Brain microvascular endothelial cell (primary cell): ENCODE results near the gene TMEM63A.

Source experiments
- DNase-seq: peaks from one replicate; pipeline ENCODE4 v3.0.0-alpha.2; 2020
- H3K27ac ChIP-seq: fragments of 250-450 bp; sonication (Bioruptor Pico); 2 replicates; pipeline ENCODE4 v1.5.1; 2020; ENCODE audit warnings: mild to moderate bottlenecking, moderate library complexity
- H3K27me3 ChIP-seq: fragments of 250-450 bp; sonication (Bioruptor Pico); replicated peaks from 2 replicates; pipeline ENCODE4 v1.5.1; 2020; ENCODE audit warnings: mild to moderate bottlenecking
- H3K36me3 ChIP-seq: fragments of 250-450 bp; sonication (Bioruptor Pico); replicated peaks from 2 replicates; pipeline ENCODE4 v1.5.1; 2020; ENCODE audit warnings: mild to moderate bottlenecking
- H3K4me3 ChIP-seq: 2 replicates; pipeline ENCODE4 v1.5.1; 2011; ENCODE audit warnings: low read depth, mild to moderate bottlenecking, control low read depth, low read length, moderate library complexity
- CTCF ChIP-seq: IDR thresholded peaks from 2 replicates; pipeline ENCODE4 v1.5.1; 2011; ENCODE audit warnings: low read depth, mild to moderate bottlenecking, moderate library complexity, low read length, control low read depth, inconsistent platforms; ENCODE audit errors: missing control alignments
- in situ Hi-C: cut with HindIII; loops from 2 replicates; pipeline ENCODE4 v1.10.0; 2017; ENCODE audit warnings: low sequenced_read_pairs, low pct_ligation_motif_present

The TMEM63A gene

GRCh38 chr1:225823811-225824261 lies 58.3 kb downstream of the TMEM63A start:
- no peak for TF ChIP-seq CTCF
- no peaks in the 10 kb centered on the region for H3K27me3 ChIP-seq
- in situ Hi-C loops = loop anchor here (25.0 kb wide), 1 partner anchor 163 kb away; the partner anchor contains the start of gene SDE2
- no peaks in the 10 kb centered on the region for H3K36me3 ChIP-seq
- DNase-seq = no peak
- no peak overlapping the region for H3K27ac ChIP-seq
- H3K4me3 ChIP-seq = no peak overlapping the region

GRCh38 chr1:225822655-225823403 lies 59.4 kb downstream of the TMEM63A start:
- no peaks in the 10 kb centered on the region for H3K36me3 ChIP-seq
- no peak overlapping the region for H3K27ac ChIP-seq
- in situ Hi-C loops = loop anchor here (25.0 kb wide), 1 partner anchor 164 kb away; the partner anchor contains the start of gene SDE2
- no peak for DNase-seq
- H3K4me3 ChIP-seq = no peak overlapping the region
- TF ChIP-seq CTCF = no peak
- no peaks in the 10 kb centered on the region for H3K27me3 ChIP-seq

- DNase-seq = no peak
- in situ Hi-C loops = loop anchor here (25.0 kb wide), 1 partner anchor 167 kb away; the partner anchor contains the start of gene SDE2
- TF ChIP-seq CTCF = no peak
Measured at GRCh38 chr1:225820522-225821120, 61.6 kb downstream of the TMEM63A start.

GRCh38 chr1:225819346-225820192 lies 62.6 kb downstream of the TMEM63A start:
- in situ Hi-C loops = loop anchor here (25.0 kb wide), 1 partner anchor 168 kb away; the partner anchor contains the start of gene SDE2
- no peak for TF ChIP-seq CTCF
- Histone ChIP-seq H3K4me3 (no peak overlapping the region), H3K36me3 (no peaks in the 10 kb centered on the region), H3K27ac (no peak overlapping the region), H3K27me3 (no peaks in the 10 kb centered on the region)
- DNase-seq = no peak

More at GRCh38 chr1:225820522-225821120, 61.6 kb downstream of the TMEM63A start:
- H3K27me3 ChIP-seq = no peaks in the 10 kb centered on the region
- no peak overlapping the region for H3K4me3 ChIP-seq
- no peaks in the 10 kb centered on the region for H3K36me3 ChIP-seq
- H3K27ac ChIP-seq = no peak overlapping the region

- H3K4me3 ChIP-seq = no peak overlapping the region
- H3K27me3 ChIP-seq = no peaks in the 10 kb centered on the region
- no peaks in the 10 kb centered on the region for H3K36me3 ChIP-seq
- TF ChIP-seq CTCF = no peak
- DNase-seq = no peak
- H3K27ac ChIP-seq = no peak overlapping the region
- in situ Hi-C loops = loop anchor here (25.0 kb wide), 1 partner anchor 169 kb away; the partner anchor contains the start of gene SDE2
Measured at GRCh38 chr1:225818229-225818628, 64.0 kb downstream of the TMEM63A start.
